HCT116 (cell line): ENCODE data around the gene DHX34. TPM values are rescaled to one million over a fixed set of nuclear protein-coding genes. Genes with fewer than 3 reads are reported as not detected.

Experiments
- ATAC-seq: fragments of 200-7000 bp; cut with Tn5 transposase; 2 replicates; pipeline ENCODE4 v1.9.1; 2020; ENCODE audit warnings: mild to moderate bottlenecking, moderate library complexity
- BruUV-seq: library from RNA; stranded (reverse); fragments of 400-500 nt; replicated peaks from 2 replicates; lab custom pipeline; 2021; lab: Mats Ljungman, UMichigan
- CTCF ChIA-PET: fragments of 300-600 bp; sonication (Branson Sonifier 250); formaldehyde crosslinking; loops from one replicate; lab custom pipeline; 2021; ENCODE audit warnings: antibody characterized with exemption; lab: Charles Lee
- POLR2A ChIA-PET: fragments of 300-600, 350-600 bp; sonication (Branson Sonifier 250); formaldehyde crosslinking; loops from one replicate; lab custom pipeline; 2021; ENCODE audit warnings: antibody characterized with exemption; lab: Charles Lee
- RAD21 ChIA-PET, 2 experiments: fragments of 300-600 bp; sonication (Branson Sonifier 250); formaldehyde crosslinking; loops; one replicate each; lab custom pipeline; 2023; ENCODE audit warnings: low total read pairs in 2 of 2; ENCODE audit not compliant: uncharacterized antibody in 2 of 2, unreplicated experiment in 2 of 2, low non-redundant PET in 1 of 2; lab: Charles Lee
- DNase-seq: peaks from one replicate; pipeline ENCODE4 v3.0.0-alpha.2; 2010; ENCODE audit warnings: low read depth, low spot score
- H2AFZ ChIP-seq: fragments of 200-600 bp; shearing (Covaris generic), sonication (generic); 2 replicates; pipeline ENCODE4 v1.6.1; 2017; ENCODE audit warnings: low read depth, mixed run types, mixed read lengths, antibody characterized with exemption, low read length; ENCODE audit not compliant: poor library complexity, severe bottlenecking
- H3K27ac ChIP-seq: 2 replicates; pipeline ENCODE4 v1.5.1; 2012; ENCODE audit warnings: low read depth, low read length
- H3K27me3 ChIP-seq: fragments of 200-600 bp; sonication (generic); 2 replicates; pipeline ENCODE4 v1.6.1; 2016; ENCODE audit warnings: mixed run types, low read length, mixed read lengths; ENCODE audit not compliant: insufficient read depth
- H3K36me3 ChIP-seq, 2 experiments: fragments of 200-500 bp in 1 of 2; fragments of 200-600 bp in 1 of 2; sonication (Bioruptor generic) in 1 of 2; sonication (generic) in 1 of 2; 2 replicates each; pipeline versions ENCODE4 v1.5.1 to v1.6.1; 2014 to 2016; ENCODE audit warnings: low read length in 2 of 2, inconsistent platforms in 1 of 2, mixed read lengths in 1 of 2, mixed run types in 1 of 2; ENCODE audit not compliant: insufficient read depth in 2 of 2, control insufficient read depth in 1 of 2
- H3K4me1 ChIP-seq, 2 experiments: fragments of 200-600 bp in 1 of 2; sonication (generic) in 1 of 2; 2 replicates each; pipeline versions ENCODE4 v1.5.1 to v1.6.1; 2012 to 2017; ENCODE audit warnings: low read length in 2 of 2, inconsistent platforms in 1 of 2, mild to moderate bottlenecking in 1 of 2, mixed read lengths in 1 of 2, mixed run types in 1 of 2, moderate library complexity in 1 of 2; ENCODE audit not compliant: insufficient read depth in 2 of 2, control insufficient read depth in 1 of 2
- H3K4me2 ChIP-seq: fragments of 200-600 bp; sonication (generic); 2 replicates; pipeline ENCODE4 v1.6.1; 2017; ENCODE audit warnings: mixed run types, low read length, mixed read lengths
- H3K4me3 ChIP-seq, 2 experiments: fragments of 200-600 bp in 1 of 2; sonication (generic) in 1 of 2; replicated peaks in 1 of 2; 2 replicates each; pipeline ENCODE4 v1.5.1; 2011 to 2016; ENCODE audit warnings: low read length in 2 of 2, control low read depth in 1 of 2, low read depth in 1 of 2, mild to moderate bottlenecking in 1 of 2, mixed read lengths in 1 of 2, mixed run types in 1 of 2
- H3K79me2 ChIP-seq: fragments of 200-600 bp; sonication (generic); 2 replicates; pipeline ENCODE4 v1.6.1; 2017; ENCODE audit warnings: mild to moderate bottlenecking, mixed run types, low read length, moderate library complexity, mixed read lengths; ENCODE audit not compliant: insufficient read depth
- H3K9ac ChIP-seq: fragments of 200-600 bp; sonication (generic); 2 replicates; pipeline ENCODE4 v1.6.1; 2016; ENCODE audit warnings: low read length, mixed read lengths
- H3K9me2 ChIP-seq: fragments of 200-600 bp; sonication (generic), shearing (Covaris generic); 2 replicates; pipeline ENCODE4 v1.6.1; 2017; ENCODE audit warnings: mixed run types, mild to moderate bottlenecking, moderate library complexity; ENCODE audit not compliant: insufficient read depth
- H3K9me3 ChIP-seq, 2 experiments: fragments of 200-500 bp in 1 of 2; fragments of 200-600 bp in 1 of 2; sonication (Bioruptor generic) in 1 of 2; sonication (generic) in 1 of 2; 2 replicates each; pipeline ENCODE4 v1.6.1; 2014 to 2017; ENCODE audit warnings: low read length in 2 of 2, mixed read lengths in 2 of 2, inconsistent platforms in 1 of 2, low read depth in 1 of 2, mild to moderate bottlenecking in 1 of 2, mixed run types in 1 of 2, moderate library complexity in 1 of 2; ENCODE audit not compliant: control insufficient read depth in 1 of 2, insufficient read depth in 1 of 2
- H4K20me1 ChIP-seq: fragments of 200-600 bp; sonication (generic), shearing (Covaris generic); 2 replicates; pipeline ENCODE4 v1.6.1; 2017; ENCODE audit warnings: mixed run types, mild to moderate bottlenecking, moderate library complexity; ENCODE audit not compliant: insufficient read depth
- ATF3 ChIP-seq: IDR thresholded peaks from 2 replicates; pipeline ENCODE4 v1.6.1; 2012
- CBX3 ChIP-seq: IDR thresholded peaks from 2 replicates; pipeline ENCODE4 v1.6.1; 2012; ENCODE audit warnings: low read depth
- EZH2 ChIP-seq: fragments of 200-600 bp; sonication (generic); IDR thresholded peaks from 2 replicates; pipeline ENCODE4 v1.6.1; 2017; ENCODE audit warnings: antibody characterized with exemption, mixed run types
- JUND ChIP-seq: IDR thresholded peaks from 2 replicates; pipeline ENCODE4 v1.6.1; 2012
- POLR2A ChIP-seq: IDR thresholded peaks from 2 replicates; pipeline ENCODE4 v1.7.0; 2011; ENCODE audit warnings: borderline replicate concordance; ENCODE audit not compliant: insufficient read depth, insufficient read length; ENCODE audit errors: extremely low read depth
- RAD21 ChIP-seq: IDR thresholded peaks from 2 replicates; pipeline ENCODE4 v1.6.1; 2012; ENCODE audit warnings: low read depth, mild to moderate bottlenecking
- SIN3A ChIP-seq: IDR thresholded peaks from 2 replicates; pipeline ENCODE4 v1.6.1; 2012; ENCODE audit warnings: low read depth
- TCF7L2 ChIP-seq: IDR thresholded peaks from 2 replicates; pipeline ENCODE4 v1.7.0; 2011; ENCODE audit warnings: borderline replicate concordance, inconsistent platforms; ENCODE audit not compliant: insufficient read depth, insufficient read length; ENCODE audit errors: extremely low read depth
- intact Hi-C: fragments of 100-400 bp; cut with micrococcal nuclease; formaldehyde crosslinking; loops from 2 replicates; pipeline ENCODE4 v1.10.0; 2022
- total RNA-seq: library from RNA; stranded (reverse); gene quantifications from one replicate; pipeline ENCODE4 v1.2.1, GENCODE V29; 2021; ENCODE audit not compliant: unreplicated experiment

The DHX34 gene
- total RNA-seq, 1 experiment from 2014 or later, result 30.5 TPM

- TF ChIP-seq CBX3 (no peak), RAD21 (no peak), JUND (no peak), SIN3A (no peak), EZH2 (no peak), POLR2A (no peak)
Observed at GRCh38 chr19:47372603-47373002, 23.5 kb downstream of the DHX34 start (continued).

DNA sequence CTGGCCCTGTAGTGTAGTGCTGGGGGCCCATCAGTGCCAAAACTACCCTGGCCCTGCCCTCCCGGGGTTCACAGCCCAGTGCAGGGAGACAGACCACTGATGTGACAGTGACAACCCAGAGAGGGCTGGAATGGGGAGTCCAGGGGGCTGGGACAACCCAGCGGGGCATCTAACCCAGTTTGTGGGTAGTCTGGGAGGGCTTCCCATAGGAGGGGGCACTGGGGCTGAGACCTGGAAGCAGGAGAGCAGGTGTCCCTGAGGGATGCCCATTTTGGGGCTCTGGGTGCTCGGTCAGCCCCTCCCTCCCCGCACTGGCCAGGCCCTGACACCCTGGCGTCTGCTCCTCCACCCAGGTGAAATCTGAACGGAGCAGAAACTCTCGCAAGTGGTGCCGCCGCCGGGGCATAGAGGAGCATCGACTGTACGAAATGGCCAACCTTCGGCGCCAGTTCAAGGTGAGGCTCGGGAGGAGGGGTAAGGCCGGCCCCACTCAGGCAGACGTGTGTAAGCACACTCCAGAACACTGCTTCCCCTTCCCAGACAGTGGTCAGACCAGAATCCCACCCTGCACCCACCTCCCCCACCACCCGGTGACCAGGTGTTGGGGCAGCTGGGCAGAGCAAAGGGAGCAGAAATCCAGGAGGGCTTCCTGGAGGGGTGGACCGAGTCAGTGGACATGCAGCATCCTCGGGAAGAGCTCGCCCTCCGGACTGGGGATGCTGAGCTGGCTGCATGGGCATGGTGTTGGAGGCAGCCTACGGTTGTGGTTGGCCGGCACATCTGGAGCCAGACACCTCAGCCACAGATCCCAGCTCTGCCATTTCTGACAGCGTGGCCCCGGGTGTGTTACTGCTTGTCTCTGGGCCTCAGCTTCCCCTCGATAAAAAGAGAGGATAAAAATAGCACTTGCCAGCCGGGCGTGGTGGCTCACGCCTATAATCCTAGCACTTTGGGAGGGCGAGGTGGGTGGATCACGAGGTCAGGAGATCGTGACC, 24.4 kb downstream of the DHX34 start:
- no peaks in the 10 kb centered on the region for H3K9me2 ChIP-seq
- H3K79me2 ChIP-seq, result peaks cover 7% of the 10 kb centered on the region; the same call in 1 of the 2 replicates
- no peaks in the 10 kb centered on the region for H3K9me3 ChIP-seq
- DNase-seq, result no peak
- ChIA-PET CTCF (no interaction called here), POLR2A (no interaction called here)
- intact Hi-C loops, result no loop called here
- H4K20me1 ChIP-seq, result no peaks in the 10 kb centered on the region
- no TSS peak for BruUV-seq
- H3K36me3 ChIP-seq, result peaks cover 25 to 54% of the 10 kb centered on the region in 2 experiments; a peak in 3 of 4 replicates
- ATAC-seq, result no peak
- no peak overlapping the region for H3K4me2 ChIP-seq
- H3K4me3 ChIP-seq, result no peak overlapping the region
- TF ChIP-seq ATF3, result no peak
- no peak for TF ChIP-seq EZH2
- no peak for TF ChIP-seq TCF7L2
- no peak for TF ChIP-seq SIN3A
- TF ChIP-seq, all 23 proteins: peak for 0
- no peaks in the 10 kb centered on the region for H3K27me3 ChIP-seq
- H2AFZ ChIP-seq, result no peak overlapping the region
- RAD21 ChIA-PET, result no interaction called here
- H3K9ac ChIP-seq, result no peak overlapping the region
- H3K4me1 ChIP-seq, result no peaks in the 10 kb centered on the region
- H3K27ac ChIP-seq, result no peak overlapping the region
